ENCODE measurements around the gene SPARCL1.

DNA sequence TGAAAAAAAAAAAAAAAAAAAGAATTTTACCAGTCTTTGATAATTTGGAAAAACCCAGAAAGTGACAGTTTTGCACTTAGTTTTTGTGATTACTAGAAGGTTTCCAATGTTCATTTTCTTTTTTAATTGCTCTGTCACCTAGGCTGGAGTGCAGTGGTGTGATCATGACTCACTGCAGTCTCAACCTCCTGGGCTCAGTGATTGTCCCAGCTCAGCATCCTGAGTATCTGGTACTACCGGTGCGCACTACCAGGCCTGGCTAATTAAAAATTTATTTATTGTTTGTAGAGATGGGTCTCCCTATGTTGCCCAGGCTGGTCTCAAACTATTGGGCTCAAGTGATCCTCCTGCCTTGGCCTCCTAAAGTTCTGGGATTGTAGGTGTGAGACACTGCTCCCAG lies 103.5 kb downstream of the SPARCL1 start:
- no peak for TF ChIP-seq POLR2A (IDR thresholded peaks at IDR 0.05)
- TF ChIP-seq, protein P1, sequence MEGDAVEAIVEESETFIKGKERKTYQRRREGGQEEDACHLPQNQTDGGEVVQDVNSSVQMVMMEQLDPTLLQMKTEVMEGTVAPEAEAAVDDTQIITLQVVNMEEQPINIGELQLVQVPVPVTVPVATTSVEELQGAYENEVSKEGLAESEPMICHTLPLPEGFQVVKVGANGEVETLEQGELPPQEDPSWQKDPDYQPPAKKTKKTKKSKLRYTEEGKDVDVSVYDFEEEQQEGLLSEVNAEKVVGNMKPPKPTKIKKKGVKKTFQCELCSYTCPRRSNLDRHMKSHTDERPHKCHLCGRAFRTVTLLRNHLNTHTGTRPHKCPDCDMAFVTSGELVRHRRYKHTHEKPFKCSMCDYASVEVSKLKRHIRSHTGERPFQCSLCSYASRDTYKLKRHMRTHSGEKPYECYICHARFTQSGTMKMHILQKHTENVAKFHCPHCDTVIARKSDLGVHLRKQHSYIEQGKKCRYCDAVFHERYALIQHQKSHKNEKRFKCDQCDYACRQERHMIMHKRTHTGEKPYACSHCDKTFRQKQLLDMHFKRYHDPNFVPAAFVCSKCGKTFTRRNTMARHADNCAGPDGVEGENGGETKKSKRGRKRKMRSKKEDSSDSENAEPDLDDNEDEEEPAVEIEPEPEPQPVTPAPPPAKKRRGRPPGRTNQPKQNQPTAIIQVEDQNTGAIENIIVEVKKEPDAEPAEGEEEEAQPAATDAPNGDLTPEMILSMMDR (IDR thresholded peaks at IDR 0.05), result no peak
